GM18498 (cell line): ENCODE data around the gene DCST2.

Experiments
- ATAC-seq: cut with Tn5 transposase; IDR thresholded peaks from one replicate; pipeline ENCODE4 v1.9.1; 2021; ENCODE audit warnings: mild to moderate bottlenecking, moderate library complexity; ENCODE audit not compliant: unreplicated experiment

DCST2 gene

DNA sequence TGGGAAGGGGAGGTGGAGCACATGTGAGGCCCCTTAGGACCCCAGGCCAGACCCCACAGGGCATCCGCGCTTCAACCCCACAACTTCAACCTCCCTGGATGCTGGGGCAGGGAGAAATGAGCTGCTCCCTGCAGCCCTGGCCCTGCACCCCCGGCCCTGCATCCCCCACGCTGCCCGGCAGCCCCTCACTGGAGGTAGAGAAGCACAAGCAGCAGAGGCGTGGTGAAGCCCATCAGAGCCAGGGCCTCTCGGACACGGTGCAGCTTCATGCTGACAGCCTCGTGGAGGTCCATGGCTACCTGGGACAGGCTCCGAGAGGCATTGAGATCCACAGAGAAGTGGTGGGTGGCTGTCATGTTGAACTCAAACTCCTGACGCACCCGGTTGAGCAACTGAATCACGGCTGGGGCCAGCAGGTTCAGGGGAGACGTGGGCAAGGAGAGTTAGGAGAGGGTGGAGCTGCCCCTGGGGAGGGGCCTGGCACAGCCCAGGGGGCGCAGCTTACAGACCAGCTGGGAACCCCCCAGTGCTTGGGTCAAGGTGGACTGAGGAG lies 3.3 kb downstream of the DCST2 start:
- ATAC-seq, result no peak

DNA sequence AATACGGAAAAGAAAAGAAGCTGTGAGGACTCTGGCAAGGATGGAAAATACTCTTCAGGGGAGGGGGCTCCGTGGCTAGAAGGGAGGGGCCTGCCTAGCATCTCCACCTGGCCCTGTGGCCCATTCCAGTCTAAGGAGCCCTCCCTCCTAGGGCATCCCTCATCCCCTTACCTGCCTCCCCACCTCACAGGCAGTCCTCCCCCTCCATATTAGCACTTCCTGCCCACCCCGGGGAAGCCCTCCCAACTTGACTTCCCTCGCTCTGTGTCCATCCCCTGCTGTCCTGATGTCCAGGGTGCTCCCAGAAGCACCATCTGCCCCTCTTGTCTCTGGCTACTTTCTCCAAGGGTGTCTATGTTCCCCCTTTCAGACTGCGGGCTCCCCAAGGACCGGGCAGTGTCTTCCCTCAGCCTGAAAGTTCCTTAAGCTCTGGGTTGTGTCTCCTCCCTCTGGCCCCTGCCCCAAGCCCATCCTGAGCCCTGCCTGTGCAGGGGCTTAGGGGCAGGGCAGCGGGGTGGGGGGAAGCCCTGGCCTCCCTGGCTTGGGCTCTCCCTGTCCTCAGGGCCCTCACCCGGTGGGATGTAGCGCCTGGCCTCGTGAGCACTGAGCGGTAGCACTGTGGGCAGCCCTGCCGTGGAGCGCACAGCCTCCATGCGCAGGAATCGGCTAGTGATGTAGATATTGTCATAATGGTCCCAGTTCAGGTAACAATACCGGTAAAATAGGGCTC lies 3.9 kb downstream of the DCST2 start:
- no peak for ATAC-seq

DNA sequence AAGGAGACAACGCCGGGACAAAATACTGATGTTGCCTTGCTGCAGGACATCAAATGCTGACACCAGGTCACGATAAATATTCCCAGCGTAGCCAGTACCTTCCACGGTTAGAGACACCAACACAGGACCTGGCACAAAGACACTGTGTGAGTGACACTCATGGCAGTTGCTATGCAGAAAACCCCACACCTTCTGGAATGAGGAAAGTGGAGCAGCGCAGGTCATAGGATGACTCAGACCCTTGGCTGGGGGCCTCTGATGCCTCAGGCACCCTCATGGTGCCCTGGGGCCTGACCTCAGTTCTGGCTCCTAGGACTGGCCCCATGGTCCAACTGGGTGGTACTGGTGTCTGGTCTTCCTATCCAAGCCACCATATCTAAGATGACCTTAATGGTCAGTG lies 7.0 kb downstream of the DCST2 start:
- no peak for ATAC-seq

DNA sequence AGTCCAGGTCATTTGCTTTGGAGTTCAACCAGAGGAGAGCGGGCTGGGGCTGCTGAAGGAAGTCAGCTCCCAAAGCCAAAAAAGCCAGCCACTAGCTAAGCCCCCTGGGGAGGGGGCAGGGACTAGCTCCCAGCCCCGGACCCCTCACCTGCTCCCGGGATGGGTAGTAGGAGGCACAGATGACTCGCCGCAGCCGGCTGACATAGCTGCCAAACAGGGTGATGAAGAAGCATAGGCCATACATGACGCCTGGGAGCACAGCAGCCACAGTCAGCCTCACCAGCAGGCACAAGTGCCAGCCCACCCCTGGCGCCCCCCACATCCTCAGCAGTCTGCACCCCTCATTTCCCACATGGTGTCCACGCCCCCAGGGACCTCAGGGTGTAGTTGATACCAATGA lies 7.4 kb downstream of the DCST2 start:
- ATAC-seq, result no peak

DNA sequence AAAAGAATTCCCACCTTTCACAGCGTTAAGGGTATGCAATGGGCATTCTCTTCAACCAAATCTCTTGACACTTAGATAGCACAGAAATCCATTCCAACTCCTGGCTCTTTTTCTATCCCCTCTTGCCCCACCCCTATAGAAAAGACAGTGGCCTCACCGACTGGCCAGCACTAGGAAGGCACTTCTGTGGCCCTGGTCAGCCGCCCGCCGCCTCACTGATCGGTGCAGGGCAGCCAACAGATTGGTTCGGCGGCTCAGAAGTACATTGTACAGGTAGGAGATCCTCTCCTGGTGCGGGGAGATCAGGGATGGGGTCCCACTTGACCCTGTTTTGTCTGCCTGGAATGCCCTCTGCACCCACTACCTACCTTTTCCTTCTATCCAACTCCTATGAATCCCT lies 9.3 kb downstream of the DCST2 start:
- ATAC-seq, result no peak

DNA sequence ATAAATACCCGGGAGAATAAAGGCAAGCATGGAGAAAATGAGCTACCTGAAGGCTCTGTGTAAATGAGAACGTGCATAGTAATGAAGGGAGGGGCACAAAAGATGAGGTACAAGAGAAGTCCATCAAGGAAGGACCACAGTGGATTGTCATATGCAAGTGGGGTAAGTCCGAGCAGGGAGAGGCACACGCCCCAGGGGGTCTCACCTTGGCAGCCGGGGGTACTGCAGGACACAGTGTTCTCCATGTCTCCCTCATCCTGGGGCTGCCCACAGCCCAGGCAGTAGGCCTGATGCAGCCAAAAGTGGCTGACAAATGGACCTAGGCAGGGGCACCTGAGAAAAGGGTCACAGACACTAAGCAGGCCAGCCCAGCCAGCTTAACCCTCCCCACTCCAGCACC lies 10.0 kb downstream of the DCST2 start:
- no peak for ATAC-seq

DNA sequence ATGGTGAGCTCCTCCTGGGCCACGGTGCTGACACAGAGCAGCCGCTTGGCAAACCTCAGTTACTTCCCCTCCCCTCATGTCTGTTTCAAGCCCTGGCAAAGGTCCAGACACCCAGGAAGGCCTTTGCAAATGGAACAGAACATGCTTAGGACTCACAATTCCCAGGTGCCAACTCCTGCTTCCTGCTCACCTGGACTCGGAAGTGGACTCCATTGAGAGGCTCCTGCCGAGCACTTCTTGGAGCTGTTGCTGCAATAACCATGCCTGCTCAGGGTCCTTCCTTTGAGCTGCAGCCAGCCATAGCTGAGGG lies 10.7 kb downstream of the DCST2 start:
- no peak for ATAC-seq

DNA sequence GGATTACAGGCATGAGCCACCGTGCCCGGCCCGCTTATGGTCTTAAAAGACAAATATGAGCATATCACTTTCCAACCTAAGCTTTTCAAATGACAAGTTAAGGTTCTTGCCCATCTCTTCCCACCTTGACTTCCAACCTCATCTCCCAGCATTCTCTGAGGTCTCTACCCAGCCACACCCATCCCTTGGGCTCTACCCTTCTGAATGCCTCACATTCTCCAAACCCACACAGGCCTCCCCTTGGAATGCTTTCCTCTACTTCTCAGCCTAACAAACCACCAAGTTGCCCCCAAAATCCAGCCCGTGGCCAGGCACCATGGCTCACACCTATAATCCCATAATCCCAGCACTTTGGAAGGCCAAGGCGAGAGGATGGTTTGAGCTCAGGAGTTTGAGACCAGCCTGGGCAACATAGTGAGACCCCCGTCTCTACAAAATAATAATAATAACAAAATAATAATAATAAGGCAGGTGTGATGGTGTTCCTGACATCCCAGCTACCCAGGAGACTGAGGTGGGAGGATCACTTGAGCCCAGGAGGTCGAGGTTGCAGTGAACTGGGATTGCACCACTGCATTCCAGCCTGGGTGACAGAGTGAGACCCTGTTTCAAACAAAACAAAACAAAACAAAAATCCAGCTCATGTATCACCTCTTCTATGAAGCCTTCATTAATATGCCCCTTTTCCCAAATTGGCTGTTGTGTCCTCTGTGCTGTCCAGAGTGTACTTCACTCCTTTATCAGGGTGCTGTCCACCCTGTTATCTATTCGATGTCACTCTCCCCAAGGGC lies 11.2 kb downstream of the DCST2 start:
- ATAC-seq, result no peak

DNA sequence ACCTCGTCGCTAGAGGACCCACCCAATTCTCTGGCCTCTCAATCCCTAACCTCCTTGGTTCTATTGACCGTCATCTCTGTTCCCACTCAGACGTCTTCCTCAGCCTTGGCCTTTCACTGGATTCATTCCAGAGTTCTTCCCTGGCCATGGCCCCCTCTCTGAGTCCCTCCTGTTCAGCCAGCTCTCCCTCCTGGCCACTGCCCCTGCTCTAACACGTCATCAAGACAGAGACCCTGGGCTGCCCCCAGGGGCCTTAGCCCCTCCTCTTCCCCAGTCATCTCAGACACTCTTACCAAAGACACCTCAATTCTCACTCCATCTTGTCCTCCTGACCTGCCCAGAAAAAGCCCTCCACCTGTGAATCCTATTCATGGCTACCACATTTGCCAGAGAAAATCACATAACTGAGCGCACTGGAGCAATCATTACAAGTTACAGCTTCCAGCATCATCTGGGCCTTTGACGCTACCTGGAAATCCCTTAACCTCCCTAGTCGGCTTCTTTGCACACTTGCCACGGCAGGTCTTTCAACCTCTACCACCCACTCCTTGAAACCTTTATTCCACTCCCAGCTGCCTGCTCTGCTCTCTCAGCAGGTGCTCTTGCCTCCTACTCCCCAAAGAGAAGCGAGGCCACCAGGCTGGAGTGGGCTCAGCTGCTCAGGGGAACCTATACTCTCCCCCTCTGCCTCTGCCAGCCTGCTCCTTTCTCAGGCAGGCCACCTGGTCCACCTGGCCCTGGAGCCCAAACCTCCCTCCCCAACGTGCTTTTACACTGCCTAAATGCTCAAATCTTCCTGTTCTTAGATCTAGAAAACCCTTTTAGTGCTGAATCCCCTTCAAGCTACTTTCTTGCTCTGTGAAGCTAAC lies 14.0 kb downstream of the DCST2 start:
- no peak for ATAC-seq

DNA sequence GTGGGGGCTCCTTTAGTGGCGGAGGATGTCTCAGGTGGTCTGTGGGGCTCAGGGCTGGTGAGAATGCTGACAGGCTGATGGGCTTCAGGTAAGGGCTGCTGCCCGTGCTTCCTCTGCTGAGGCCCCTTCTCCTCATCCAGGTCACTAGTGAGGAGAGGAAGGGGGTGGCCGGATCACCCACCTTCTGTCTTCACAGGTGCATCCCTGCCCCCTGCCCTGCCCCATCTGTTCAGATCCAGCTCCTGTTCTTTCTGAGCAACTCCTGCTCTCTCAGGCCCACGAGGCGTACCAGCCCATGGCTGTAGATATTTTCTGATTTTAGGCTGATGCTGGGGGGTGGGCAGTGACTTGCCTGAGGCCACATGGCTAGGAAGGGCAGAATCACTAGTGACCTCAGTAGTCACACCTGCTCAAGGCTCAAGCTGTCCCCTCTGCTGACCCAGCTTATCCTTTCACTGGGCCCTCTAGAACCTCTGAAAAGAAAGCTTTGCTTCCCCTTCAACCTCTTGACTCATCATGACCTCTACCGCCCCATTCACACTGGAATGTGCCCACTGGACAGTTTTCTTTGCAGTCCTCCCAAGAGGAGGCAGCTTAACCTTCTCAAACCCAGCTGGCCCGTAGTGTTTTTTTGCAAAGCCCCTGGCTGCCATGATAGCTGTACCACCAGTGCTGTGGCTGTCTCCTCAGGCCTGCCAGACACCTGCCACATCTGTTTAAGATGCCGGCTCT lies 14.8 kb downstream of the DCST2 start:
- no peak for ATAC-seq

DNA sequence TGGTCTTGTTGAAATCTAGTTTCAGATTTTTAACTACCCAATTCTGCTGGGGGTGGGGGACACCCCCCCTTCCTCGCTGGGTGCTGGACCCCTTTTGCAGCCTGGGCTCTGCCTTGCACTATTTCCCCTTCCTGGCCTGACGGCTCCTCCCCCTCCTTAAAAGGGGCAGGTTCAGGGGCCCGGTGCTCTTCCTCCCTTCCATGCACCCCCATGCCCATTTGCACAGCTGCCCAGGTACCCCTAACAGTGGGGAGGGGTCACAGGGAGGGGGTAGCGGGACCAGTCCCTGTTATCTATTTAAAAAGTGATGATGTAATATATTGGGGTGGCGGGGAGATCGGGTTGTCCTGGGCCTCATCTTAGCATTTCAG lies 15.7 kb downstream of the DCST2 start:
- no peak for ATAC-seq

DNA sequence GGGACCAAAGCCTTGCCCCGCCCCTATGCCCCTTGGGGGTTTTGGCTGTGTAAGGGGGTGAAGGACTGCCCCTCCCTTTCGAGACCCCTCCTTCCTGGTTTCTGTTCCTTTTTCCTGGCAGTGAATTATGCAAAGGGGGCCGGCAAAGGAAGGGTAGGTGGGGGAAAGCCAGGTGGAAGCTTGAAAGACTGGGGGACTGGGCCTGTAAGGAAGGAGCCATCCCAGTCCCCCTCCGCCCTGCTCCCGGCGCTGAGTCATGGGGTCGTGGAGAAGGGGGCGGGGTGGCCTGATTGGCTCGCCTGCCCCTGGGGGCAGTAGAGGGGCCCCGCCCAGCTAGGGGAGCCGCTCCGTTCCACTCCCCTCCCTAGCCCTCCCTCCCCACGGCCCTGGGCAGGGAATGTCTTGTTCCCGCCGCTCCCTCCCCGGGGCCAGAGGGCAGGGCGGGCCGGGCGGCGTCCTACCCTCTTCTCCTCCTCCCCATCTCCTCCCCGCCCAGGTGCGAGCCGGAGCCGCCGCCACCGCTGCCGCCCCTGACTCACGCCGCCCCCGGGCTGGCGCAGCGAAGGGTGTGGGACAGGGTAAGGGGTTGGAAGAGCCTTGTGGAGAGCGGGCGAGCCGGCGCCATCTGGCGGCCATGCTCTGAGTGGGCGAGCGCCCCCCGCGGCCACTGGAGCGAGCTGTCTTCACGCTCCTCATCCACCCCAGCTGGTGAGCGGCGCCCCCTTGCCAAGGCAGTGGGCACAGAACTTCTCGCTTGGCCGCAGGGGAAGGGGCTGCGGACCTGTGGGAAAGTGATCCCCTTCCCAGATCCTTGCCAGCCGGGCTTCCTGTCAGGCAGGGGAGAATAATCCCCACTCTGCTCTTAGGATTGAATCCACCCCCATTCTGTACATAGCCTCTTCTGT lies 16.3 kb downstream of the DCST2 start:
- ATAC-seq, result peak; percentile 77

DNA sequence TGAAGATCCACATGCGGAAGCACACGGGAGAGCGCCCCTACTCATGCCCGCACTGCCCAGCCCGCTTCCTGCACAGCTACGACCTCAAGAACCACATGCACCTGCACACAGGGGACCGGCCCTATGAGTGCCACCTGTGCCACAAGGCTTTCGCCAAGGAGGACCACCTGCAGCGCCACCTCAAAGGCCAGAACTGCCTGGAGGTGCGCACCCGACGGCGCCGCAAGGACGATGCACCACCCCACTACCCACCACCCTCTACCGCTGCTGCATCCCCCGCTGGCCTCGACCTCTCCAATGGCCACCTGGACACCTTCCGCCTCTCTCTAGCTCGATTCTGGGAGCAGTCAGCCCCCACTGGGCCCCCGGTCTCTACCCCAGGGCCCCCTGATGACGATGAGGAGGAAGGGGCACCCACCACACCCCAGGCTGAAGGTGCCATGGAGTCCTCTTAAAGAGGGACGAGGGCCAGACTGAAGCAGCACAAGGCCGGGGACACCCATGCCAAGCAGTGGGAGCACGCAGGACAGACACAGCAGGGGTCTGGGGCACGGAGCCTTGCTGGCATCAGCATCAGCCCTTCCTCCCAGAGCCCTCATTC lies 17.2 kb downstream of the DCST2 start:
- ATAC-seq, result no peak

DNA sequence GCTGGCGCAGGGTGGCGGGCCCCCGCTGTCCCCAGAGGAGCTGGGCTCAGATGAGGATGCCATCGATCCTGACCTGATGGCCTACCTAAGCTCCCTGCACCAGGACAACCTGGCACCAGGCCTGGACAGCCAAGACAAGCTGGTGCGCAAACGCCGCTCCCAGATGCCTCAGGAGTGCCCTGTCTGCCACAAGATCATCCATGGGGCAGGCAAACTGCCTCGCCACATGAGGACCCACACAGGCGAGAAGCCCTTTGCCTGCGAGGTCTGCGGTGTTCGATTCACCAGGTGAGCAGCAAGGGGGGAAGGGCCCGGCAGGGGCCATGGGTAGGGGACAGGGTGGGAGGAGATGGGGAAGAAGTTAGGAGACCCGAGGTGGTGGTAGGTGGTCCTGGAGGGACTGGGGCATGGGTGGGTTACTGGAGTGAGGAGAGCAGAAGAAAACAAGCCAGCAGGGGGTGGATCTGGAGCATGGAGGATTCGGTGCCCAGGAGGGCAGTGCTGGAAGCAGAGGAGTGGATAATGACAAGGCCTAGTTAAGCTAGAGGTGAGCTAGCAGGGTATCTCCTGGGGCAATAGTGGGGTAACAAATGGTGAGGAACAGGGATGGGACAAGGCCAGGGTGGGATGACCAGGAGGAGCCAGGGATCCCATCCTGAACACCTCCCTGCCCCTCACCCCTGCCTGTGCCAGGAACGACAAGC lies 17.9 kb downstream of the DCST2 start:
- ATAC-seq, result no peak

DNA sequence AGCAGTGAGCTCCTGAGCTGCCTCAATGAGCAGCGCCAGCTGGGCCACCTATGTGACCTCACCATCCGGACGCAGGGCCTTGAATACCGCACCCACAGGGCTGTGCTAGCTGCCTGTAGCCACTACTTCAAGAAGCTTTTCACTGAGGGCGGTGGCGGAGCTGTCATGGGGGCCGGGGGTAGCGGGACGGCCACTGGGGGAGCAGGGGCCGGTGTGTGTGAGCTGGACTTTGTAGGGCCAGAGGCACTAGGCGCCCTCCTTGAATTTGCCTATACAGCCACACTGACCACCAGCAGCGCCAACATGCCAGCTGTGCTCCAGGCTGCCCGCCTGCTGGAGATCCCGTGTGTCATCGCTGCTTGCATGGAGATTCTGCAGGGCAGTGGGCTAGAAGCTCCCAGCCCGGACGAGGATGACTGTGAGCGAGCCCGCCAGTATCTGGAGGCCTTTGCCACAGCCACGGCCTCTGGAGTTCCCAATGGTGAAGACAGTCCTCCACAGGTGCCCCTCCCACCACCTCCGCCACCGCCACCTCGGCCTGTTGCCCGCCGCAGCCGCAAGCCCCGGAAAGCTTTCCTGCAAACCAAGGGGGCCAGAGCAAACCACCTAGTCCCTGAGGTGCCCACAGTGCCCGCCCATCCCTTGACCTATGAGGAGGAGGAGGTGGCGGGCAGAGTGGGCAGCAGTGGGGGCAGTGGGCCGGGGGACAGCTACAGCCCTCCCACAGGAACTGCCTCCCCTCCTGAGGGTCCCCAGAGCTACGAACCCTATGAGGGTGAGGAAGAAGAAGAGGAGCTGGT lies 18.7 kb downstream of the DCST2 start:
- no peak for ATAC-seq

DNA sequence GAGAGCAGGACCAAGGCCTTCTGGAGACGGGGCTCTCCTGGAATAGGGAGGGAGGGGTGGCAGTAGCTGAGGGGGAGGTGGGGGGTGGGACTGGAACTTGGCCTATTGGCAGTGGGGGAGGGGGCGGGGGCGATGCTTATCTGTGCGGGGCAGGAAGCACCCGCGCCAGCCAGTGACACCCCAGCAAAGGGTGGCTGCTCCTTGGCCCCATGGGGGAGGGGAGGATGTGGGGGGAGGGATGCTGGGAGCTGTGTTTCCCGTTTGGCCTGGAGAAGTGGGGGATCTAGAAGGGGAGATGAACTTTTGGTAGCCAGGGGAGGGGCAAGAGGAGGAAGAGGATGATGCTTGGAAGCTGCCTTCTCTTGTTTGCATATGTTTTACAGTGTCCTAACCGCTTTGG lies 19.9 kb downstream of the DCST2 start:
- no peak for ATAC-seq

DNA sequence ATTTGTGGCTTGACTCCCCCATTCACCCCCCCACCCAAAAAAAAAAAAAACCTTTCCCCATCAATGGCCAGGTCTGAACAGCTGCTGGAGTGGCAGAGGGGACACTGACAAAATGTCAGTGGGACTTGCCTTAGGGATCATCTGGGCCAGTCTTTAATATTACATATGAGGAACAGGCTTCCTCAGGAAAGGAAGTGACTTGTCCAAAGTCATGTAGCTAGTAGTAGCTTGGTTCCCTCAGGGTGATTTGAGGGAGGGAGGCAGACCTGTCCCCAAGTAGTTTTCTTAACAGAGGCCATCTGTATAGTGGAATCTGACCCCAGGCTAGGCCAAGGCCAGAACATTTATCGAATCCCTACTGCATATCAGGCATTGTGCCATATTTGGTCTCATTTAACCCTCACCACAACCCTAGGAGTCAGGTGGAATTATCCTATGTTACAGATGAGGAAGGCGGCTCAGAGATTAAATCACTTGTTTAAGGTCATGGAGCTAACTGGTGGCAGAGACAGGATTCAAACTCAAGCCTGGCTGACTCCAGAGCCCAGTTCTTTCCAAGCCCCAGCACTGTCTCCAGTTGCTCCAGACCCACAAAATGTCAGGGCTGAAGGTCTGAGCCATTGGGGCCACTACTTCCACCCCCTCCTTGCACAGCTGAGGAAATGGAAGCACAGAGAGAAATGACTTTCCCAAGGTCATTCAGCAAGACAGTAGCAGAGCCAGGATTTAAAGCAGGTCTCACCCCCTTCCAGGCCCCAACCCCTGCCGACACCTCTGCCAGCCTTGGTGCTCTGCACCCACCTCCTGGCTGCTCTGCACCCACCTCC lies 20.6 kb downstream of the DCST2 start:
- no peak for ATAC-seq
